CD4-positive, alpha-beta T cell treated with Interleukin-17A for 1 hour (primary cell): ENCODE measurements around the gene HSPH1.

Experiments
- DNase-seq: peaks from one replicate; pipeline ENCODE4 v3.0.0-alpha.2; 2020

HSPH1 gene

DNA sequence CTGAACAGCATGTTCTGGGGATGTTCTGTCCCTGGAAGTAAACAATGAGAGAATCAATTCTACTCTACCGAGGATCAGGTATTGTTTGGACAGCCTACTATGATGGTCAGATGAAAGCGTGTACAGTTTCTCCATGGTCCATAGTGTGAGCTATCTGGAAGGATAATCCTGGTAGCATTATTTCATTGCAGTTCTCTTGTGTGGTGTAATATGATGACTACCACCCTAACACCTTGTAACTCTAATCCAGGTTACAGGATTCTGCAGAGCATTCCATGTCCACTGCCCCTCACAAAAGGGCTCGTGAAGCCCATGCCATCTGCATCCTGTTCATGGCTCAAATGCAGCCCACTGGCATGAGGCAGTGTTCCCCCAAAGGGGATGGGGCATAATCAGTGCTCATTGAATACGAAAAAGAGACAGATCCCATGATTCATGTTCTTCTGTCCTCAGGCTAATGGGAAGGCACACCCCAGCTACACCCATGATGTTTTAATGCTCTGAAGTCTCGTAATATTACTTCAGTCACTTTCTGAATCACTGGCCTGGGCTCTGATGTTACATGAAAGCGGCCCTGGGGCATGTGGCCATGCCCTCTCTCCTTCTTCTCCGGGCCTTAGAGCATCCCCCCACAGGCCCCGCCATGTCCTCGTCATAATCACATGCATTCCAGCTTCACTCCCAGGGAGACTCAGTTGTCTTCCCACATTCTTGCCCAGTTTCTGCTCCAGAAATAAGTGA, 68.4 kb downstream of the HSPH1 start:
- no peak for DNase-seq

DNA sequence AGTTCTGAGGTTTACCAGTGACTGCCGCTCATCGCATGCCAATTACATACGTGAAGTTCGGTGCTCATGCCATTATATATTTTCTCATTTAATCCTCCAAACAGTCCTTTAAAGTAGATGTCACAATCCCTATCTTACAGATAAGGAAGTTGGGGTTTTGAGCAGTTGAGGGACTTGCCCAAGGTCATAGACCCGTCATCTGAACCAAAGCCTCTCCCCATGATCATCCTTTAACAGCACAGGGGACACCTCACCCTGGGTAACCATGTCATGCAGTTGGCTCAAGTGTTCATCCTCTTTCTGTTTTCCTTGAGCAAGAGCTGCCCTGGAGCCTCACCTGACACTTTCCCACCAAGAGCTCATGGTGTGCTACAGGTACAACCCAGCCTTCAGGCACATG, 69.1 kb downstream of the HSPH1 start:
- no peak for DNase-seq

DNA sequence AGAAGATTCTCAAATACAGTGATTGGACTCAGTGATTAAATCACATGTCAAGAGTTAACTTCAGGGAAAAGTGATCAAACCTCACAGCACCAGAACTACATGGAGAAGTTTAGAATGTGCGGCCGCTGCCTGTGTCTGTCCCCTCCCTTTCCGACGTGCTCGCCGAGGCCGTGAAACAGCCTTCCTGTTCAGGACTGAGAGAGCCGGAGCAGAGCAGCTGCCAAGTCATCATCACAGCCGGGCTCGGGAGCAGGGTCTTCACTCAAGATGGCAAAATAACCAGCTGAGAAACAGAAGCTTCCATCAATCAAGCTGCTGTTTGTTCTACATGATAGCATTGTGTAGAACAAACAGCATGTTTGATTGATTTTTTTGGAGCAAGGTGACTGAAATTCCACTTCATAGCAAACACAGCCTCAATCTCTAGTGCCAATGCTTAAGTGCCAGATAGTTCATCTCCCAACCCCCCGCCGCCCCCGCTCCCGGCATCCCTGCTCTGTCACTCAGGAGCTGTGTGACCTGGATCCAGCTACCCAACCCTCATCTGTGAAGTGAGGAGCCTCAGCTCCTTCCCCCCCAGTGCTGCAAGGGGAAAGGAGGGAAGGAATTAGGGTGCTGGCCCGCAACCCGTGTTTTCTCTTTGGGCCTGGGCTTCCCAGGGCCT, 70.6 kb downstream of the HSPH1 start:
- no peak for DNase-seq

DNA sequence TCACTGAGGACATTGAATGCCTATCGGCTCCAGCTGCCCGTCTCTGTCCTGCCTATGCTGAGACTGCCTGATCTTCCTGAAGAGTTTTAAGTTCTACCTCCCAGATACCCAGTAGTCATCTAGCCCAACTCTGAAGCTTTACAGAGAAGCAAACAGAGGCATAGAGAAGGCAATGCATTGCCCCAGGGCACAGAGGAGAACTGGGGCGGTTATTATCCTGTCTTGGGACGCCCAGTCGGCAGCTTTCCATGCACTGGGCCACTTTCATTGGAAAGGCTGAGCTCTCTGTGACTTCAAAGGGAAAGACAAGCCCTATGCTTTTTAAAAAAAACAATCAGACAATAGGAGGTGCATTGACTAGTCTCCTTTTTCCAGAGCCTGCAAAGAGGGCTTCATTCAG, 71.6 kb downstream of the HSPH1 start:
- no peak for DNase-seq

DNA sequence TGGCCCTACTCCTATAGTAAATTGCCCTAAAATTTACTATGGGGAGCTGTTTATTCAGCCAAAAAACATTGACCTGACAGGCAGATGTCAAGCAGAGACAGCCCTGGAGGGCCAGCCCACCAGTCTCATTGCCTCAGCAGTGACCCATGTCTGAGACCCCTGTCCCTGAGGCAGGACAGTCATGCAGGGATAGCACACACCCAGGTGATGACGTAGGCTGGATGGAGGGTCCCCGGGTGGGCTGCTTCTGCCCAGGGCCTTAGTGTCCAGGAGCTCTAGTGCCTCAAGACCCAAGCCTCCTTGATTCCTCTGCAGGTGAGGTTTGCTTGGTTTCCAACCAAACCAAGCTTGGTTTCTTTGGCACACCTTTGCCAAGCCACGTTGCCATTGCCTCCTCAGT, 72.1 kb downstream of the HSPH1 start:
- DNase-seq, result no peak

DNA sequence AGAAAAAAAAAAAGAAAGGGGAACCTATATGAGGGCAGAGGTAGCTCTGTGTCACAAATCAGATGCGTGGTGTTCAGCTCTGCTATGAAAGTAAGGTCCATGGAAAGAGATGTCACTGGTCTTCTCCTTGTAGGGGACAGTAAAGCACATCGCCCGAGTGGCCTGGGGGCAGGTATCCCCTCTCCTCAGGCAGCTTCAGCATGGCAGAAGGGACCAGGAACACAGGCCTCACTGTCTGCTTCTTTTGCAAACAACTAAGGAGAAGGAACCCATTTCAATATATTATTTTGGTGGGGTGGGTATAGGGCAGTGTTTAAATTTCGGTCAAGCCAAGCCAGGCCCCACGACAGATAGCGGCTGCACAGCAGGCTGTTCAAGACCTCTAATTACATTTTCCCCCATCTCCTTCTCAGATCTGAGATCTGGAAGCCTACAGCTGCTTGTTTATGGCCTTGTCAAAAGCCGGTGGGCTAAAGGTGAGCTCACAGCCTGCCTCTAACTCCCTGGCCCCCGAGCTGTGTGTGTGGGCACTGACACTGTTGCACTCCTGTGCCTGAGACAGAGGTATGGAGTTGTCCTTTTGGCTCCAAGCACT, 72.8 kb downstream of the HSPH1 start:
- DNase-seq, result no peak
